Mucosa of rectum (tissue), 2 donors: ENCODE results near the gene C19orf73.
A peak's percentile ranks its signal among the peaks of the same experiment; 100 is the strongest.

Experiments
- H3K27ac ChIP-seq, 2 donors: one replicate each; pipeline ENCODE4 v1.7.0; 2013; ENCODE audit warnings: inconsistent platforms in 2 of 2, low read depth in 2 of 2, low read length in 2 of 2
- H3K27me3 ChIP-seq, 2 donors: one replicate each; pipeline ENCODE4 v1.7.0; 2013; ENCODE audit warnings: low read length in 2 of 2; ENCODE audit not compliant: control insufficient read depth in 2 of 2, insufficient read depth in 2 of 2
- H3K36me3 ChIP-seq, 2 donors: one replicate each; pipeline ENCODE4 v1.7.0; 2013; ENCODE audit warnings: low read length in 2 of 2; ENCODE audit not compliant: control insufficient read depth in 2 of 2, insufficient read depth in 2 of 2
- H3K4me1 ChIP-seq, 2 donors: one replicate each; pipeline ENCODE4 v1.7.0; 2013; ENCODE audit warnings: low read length in 2 of 2, mild to moderate bottlenecking in 1 of 2; ENCODE audit not compliant: control insufficient read depth in 2 of 2, insufficient read depth in 2 of 2
- H3K4me3 ChIP-seq, 2 donors: one replicate each; pipeline ENCODE4 v1.7.0; 2013; ENCODE audit warnings: low read length in 2 of 2
- H3K9ac ChIP-seq, 2 donors: one replicate each; pipeline ENCODE4 v1.7.0; 2013; ENCODE audit warnings: low read length in 2 of 2, low read depth in 1 of 2, mild to moderate bottlenecking in 1 of 2
- H3K9me3 ChIP-seq, 2 donors: one replicate each; pipeline ENCODE4 v1.7.0; 2013; ENCODE audit warnings: low read length in 2 of 2; ENCODE audit not compliant: control insufficient read depth in 2 of 2
- donor health status: healthy.
- donor health status: Normal muscosa, but diverticular disease.

The C19orf73 gene

GRCh38 chr19:49101160-49101559, 17.8 kb downstream of the C19orf73 start:
- H3K27me3 ChIP-seq, result no peaks in the 10 kb centered on the region
- no peak overlapping the region for H3K27ac ChIP-seq
- H3K4me3 ChIP-seq, result no peak overlapping the region
- H3K9ac ChIP-seq, result no peak overlapping the region
- no peaks in the 10 kb centered on the region for H3K9me3 ChIP-seq
- peaks cover 53 to 67% of the 10 kb centered on the region in 2 donors for H3K36me3 ChIP-seq
- no peaks in the 10 kb centered on the region for H3K4me1 ChIP-seq

GRCh38 chr19:49098795-49099194, 20.1 kb downstream of the C19orf73 start:
- Histone ChIP-seq H3K4me3 (no peak overlapping the region), H3K27ac (no peak overlapping the region), H3K36me3 (peaks cover 51 to 72% of the 10 kb centered on the region in 2 donors)

GRCh38 chr19:49097453-49098288, 21.3 kb downstream of the C19orf73 start:
- Histone ChIP-seq H3K4me3 (no peak overlapping the region), H3K9ac (no peak overlapping the region), H3K27ac (no peak overlapping the region), H3K4me1 (no peaks in the 10 kb centered on the region), H3K36me3 (peaks cover 48 to 72% of the 10 kb centered on the region in 2 donors), H3K27me3 (no peaks in the 10 kb centered on the region), H3K9me3 (no peaks in the 10 kb centered on the region)

More at GRCh38 chr19:49098795-49099194, 20.1 kb downstream of the C19orf73 start:
- H3K4me1 ChIP-seq, result no peaks in the 10 kb centered on the region
- H3K9ac ChIP-seq, result no peak overlapping the region
- H3K9me3 ChIP-seq, result no peaks in the 10 kb centered on the region
- H3K27me3 ChIP-seq, result no peaks in the 10 kb centered on the region

GRCh38 chr19:49094505-49095482, 24.1 kb downstream of the C19orf73 start:
- H3K4me3 ChIP-seq, result no peak overlapping the region
- H3K9ac ChIP-seq, result no peak overlapping the region
- no peaks in the 10 kb centered on the region for H3K4me1 ChIP-seq
- H3K27me3 ChIP-seq, result no peaks in the 10 kb centered on the region
- no peak overlapping the region for H3K27ac ChIP-seq
- H3K36me3 ChIP-seq, result peaks cover 46 to 78% of the 10 kb centered on the region in 2 donors
- H3K9me3 ChIP-seq, result no peaks in the 10 kb centered on the region

GRCh38 chr19:49092686-49093085, 26.3 kb downstream of the C19orf73 start:
- no peak overlapping the region for H3K27ac ChIP-seq
- H3K4me1 ChIP-seq, result no peaks in the 10 kb centered on the region
- peaks cover 37 to 71% of the 10 kb centered on the region in 2 donors for H3K36me3 ChIP-seq
- H3K9me3 ChIP-seq, result no peaks in the 10 kb centered on the region
- H3K9ac ChIP-seq, result no peak overlapping the region
- H3K27me3 ChIP-seq, result no peaks in the 10 kb centered on the region
- no peak overlapping the region for H3K4me3 ChIP-seq

- no peaks in the 10 kb centered on the region for H3K9me3 ChIP-seq
- H3K27me3 ChIP-seq, result no peaks in the 10 kb centered on the region
- peaks cover 41 to 66% of the 10 kb centered on the region in 2 donors for H3K36me3 ChIP-seq
- H3K4me3 ChIP-seq, result no peak overlapping the region
- no peak overlapping the region for H3K27ac ChIP-seq
- H3K9ac ChIP-seq, result no peak overlapping the region
- peaks cover 2 to 7% of the 10 kb centered on the region in 2 donors for H3K4me1 ChIP-seq
These were observed 27.4 kb downstream of the C19orf73 start for GRCh38 chr19:49091391-49092038.

GRCh38 chr19:49086296-49086695, 32.6 kb downstream of the C19orf73 start:
- Histone ChIP-seq H3K36me3 (peaks cover 20 to 30% of the 10 kb centered on the region in 2 donors), H3K27ac (no peak overlapping the region), H3K9me3 (no peaks in the 10 kb centered on the region), H3K4me3 (peak overlapping the region; percentile 90 to 95), H3K9ac (peak overlapping the region; percentile 86 to 93), H3K27me3 (no peaks in the 10 kb centered on the region), H3K4me1 (peaks cover 6 to 13% of the 10 kb centered on the region in 2 donors)

- peaks cover 18 to 28% of the 10 kb centered on the region in 2 donors for H3K36me3 ChIP-seq
- peak overlapping the region; percentile 90 to 95 for H3K4me3 ChIP-seq
- no peaks in the 10 kb centered on the region for H3K9me3 ChIP-seq
- peak overlapping the region; percentile 86 to 93 for H3K9ac ChIP-seq
- peaks cover 6 to 13% of the 10 kb centered on the region in 2 donors for H3K4me1 ChIP-seq
- H3K27ac ChIP-seq, result peak overlapping the region; percentile 74 to 89
- H3K27me3 ChIP-seq, result no peaks in the 10 kb centered on the region
These were observed 33.1 kb downstream of the C19orf73 start for GRCh38 chr19:49085868-49086232.

- no peaks in the 10 kb centered on the region for H3K27me3 ChIP-seq
- peak within 1 kb of the TSS; percentile 86 to 93 for H3K9ac ChIP-seq
- H3K4me3 ChIP-seq, result peak within 1 kb of the TSS; percentile 90 to 95
- peaks cover 12 to 22% of the 10 kb centered on the region in 2 donors for H3K36me3 ChIP-seq
- peak within 1 kb of the TSS; percentile 74 to 89 for H3K27ac ChIP-seq
- no peaks in the 10 kb centered on the region for H3K9me3 ChIP-seq
- H3K4me1 ChIP-seq, result peaks cover 6 to 13% of the 10 kb centered on the region in 2 donors
These were observed 33.7 kb downstream of the C19orf73 start, which contains the start of gene SNRNP70 for GRCh38 chr19:49085020-49085867. Gene SNRNP70, plus strand, starts transcription at chr19:49085451. Its CDS starts 964 bp downstream, at chr19:49086415.
